Cardiac septum (tissue), 1 donor: ENCODE measurements around the gene CCR5AS.
"Not testable (repeated sequence)": the region's sequence is repeated elsewhere in the genome, so short reads cannot be mapped to it uniquely, and the experiment has no call there.

Source experiments
- DNase-seq: peaks from one replicate; pipeline ENCODE4 v3.0.0-alpha.2; 2020; ENCODE audit warnings: low spot score
- intact Hi-C: fragments of 100-400 bp; cut with DNase I; formaldehyde crosslinking; loops from one replicate; pipeline ENCODE4 v1.14.0; 2022
- donor health status: DM: no; HTN: no; CAD: no.

The CCR5AS gene

GRCh38 chr3:46406788-46407611, at the start of gene CCR5AS, which contains the start of gene CCRL2:
Gene CCR5AS (minus strand): TSS chr3:46407066.
Gene CCRL2 (plus strand): TSS chr3:46407259. CDS start chr3:46408080, 821 bp downstream.
- DNase-seq, result peak; percentile 85
- intact Hi-C loops, result no loop called here

- no peak for DNase-seq
- intact Hi-C loops, result no loop called here
Observed at GRCh38 chr3:46456118-46456517, 49.3 kb upstream of the CCR5AS start.

- intact Hi-C loops, result no loop called here
- no peak for DNase-seq
Observed at GRCh38 chr3:46455231-46456115, 48.6 kb upstream of the CCR5AS start.

GRCh38 chr3:46454606-46455005, 47.7 kb upstream of the CCR5AS start:
- no peak for DNase-seq
- intact Hi-C loops, result no loop called here

GRCh38 chr3:46454209-46454595, 47.3 kb upstream of the CCR5AS start:
- intact Hi-C loops, result no loop called here
- no peak for DNase-seq

GRCh38 chr3:46453526-46454208, 46.8 kb upstream of the CCR5AS start:
- DNase-seq, result no peak
- intact Hi-C loops, result no loop called here

GRCh38 chr3:46449755-46450552, 43.1 kb upstream of the CCR5AS start:
- intact Hi-C loops, result no loop called here
- no peak for DNase-seq

- no peak for DNase-seq
- intact Hi-C loops, result no loop called here
Observed at GRCh38 chr3:46448721-46449120, 41.9 kb upstream of the CCR5AS start.

GRCh38 chr3:46447228-46447985, 40.5 kb upstream of the CCR5AS start:
- intact Hi-C loops, result no loop called here
- no peak for DNase-seq

- intact Hi-C loops, result no loop called here
- no peak for DNase-seq
Observed at GRCh38 chr3:46442576-46443530, 36.0 kb upstream of the CCR5AS start.

GRCh38 chr3:46440531-46441294, 33.8 kb upstream of the CCR5AS start:
- intact Hi-C loops, result no loop called here
- no peak for DNase-seq

GRCh38 chr3:46438831-46439230, 32.0 kb upstream of the CCR5AS start:
- DNase-seq, result no peak
- intact Hi-C loops, result no loop called here

GRCh38 chr3:46435081-46435726, 28.3 kb upstream of the CCR5AS start:
- intact Hi-C loops, result no loop called here
- DNase-seq, result no peak

GRCh38 chr3:46433841-46434240, 27.0 kb upstream of the CCR5AS start:
- intact Hi-C loops, result no loop called here
- DNase-seq, result no peak

- DNase-seq, intact Hi-C loops: not testable (repeated sequence)
Observed at GRCh38 chr3:46433118-46433517, 26.3 kb upstream of the CCR5AS start.

GRCh38 chr3:46431905-46432304, 25.0 kb upstream of the CCR5AS start:
- DNase-seq, intact Hi-C loops: not testable (repeated sequence)
